ENCODE data around the gene CHPT1. TPM values are rescaled to one million over a fixed set of nuclear protein-coding genes. Genes with fewer than 3 reads are reported as not detected.
"Not testable (repeated sequence)": the region's sequence is repeated elsewhere in the genome, so short reads cannot be mapped to it uniquely, and the experiment has no call there.

The CHPT1 gene
- total RNA-seq, 1 donor from 2014 or later = 86.1 TPM

DNA sequence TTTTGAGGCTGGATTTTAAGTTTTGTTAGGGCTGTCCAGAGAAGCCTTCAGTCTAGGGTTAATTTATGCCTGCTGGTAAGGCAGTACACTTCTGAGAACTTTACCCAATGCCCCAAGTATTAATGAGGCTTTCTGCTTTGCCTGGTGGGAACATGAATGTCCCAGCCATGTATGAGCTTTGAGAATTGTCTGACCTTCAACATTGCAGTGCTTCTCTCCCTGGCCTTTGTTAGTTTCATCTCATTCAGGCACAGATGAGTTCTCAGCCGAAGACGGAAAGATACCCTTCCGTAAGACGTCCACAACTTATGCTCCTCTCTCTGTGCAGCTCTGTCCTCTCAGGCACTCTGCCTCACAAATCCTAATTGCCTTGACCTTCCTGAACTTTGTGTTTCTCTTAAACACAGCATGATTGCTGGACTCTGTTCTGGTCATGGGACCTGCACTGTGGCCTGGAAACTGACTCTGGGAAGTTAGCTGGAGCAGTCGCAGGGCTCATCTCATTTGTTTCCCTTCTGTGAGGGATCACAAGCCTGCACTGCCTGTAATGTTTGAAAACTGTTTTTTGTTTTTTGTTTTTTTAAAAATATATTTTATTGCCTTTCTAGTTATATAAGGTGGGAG, 15.7 kb downstream of the CHPT1 start:
- peak; percentile 76 for DNase-seq (ENCODE audit: low spot score)
- intact Hi-C loops (cut with DNase I) = no loop called here

DNA sequence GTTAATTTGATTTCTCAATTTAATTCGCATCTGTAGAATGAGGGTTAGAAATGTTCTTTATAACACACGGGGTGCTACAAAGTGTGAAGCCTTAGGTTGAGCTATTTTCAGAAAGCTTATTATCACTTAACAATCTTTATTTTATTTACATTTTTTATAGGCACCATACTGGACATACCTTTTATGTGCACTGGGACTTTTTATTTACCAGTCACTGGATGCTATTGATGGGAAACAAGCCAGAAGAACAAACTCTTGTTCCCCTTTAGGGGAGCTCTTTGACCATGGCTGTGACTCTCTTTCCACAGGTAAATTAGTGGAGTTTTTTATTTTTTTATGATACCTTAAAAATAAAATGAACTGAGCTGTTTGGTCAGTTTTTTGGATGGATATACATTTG, 16.5 kb downstream of the CHPT1 start:
- intact Hi-C loops (cut with DNase I) = no loop called here
- no peak for DNase-seq (ENCODE audit: low spot score)

DNA sequence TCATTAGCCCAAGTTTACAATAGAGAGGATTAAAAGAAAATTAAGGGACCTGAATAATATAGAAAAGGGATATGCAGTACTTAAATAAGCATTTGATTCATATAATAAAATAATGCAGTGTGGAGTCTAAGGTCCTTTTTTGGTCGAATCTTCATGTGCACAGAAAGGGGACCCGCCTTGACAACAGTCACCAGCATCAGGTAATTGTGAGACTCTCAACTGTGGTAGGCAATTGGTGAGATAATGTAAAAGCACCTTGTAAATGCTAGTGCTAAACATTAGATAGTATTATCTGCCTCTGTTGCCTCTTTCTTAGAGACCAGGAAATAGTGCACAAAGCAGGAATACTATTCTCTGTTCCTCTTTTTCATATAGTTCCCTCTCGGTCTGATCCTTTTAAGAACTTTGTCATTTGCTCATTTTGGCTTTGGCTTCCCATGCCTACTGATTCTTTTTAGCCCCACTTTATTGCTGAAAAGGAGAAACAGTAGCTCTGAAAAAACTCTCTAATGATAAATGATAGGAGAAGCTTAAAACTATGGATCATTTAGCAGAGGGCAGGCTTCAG, 17.5 kb downstream of the CHPT1 start:
- intact Hi-C loops (cut with DNase I) = no loop called here
- DNase-seq (ENCODE audit: low spot score) = no peak

GRCh38 chr12:101719566-101719965, 22.1 kb downstream of the CHPT1 start:
- no peak for DNase-seq (ENCODE audit: low spot score)
- intact Hi-C loops (cut with DNase I) = no loop called here

GRCh38 chr12:101720118-101720517, 22.7 kb downstream of the CHPT1 start:
- intact Hi-C loops (cut with DNase I) = no loop called here
- no peak for DNase-seq (ENCODE audit: low spot score)

DNA sequence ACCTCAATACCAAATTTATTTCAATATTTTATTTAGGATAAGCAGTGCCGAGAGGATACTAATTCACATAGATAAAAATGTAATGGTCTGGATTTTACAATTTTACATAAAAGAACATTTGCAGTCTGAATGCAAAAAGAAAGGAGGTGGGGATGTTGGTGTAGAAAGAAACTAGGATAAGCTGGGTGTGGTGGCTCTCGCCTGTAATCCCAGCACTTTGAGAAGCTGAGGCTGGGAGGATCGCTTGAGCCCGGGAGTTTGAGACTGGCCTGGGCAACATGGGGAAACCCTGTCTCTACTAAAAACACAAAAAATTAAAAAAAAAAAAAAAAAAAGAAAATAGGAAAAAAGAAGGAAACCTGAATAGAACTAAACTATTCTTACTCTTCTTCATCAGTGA, 25.0 kb downstream of the CHPT1 start:
- no peak for DNase-seq (ENCODE audit: low spot score)
- intact Hi-C loops (cut with DNase I) = no loop called here

DNA sequence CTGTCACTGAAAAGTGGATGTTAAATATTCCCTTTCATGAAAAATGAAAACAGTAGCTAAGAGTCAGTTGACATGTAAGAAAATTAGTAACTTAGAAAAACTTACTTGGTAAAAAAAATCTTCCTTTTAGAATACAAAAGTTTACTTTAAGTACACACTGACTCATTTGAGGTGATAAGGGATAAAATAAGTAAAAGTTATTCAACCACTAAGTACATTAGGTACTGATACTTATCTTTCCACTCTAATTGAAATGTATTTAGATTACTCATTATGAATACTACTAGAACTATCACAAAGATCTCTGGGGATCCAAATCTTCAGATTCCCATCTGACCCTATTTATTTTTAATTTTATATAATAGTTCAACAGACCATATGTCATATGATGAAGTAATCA, 29.7 kb downstream of the CHPT1 start:
- intact Hi-C loops (cut with DNase I) = no loop called here
- no peak for DNase-seq (ENCODE audit: low spot score)

- DNase-seq (ENCODE audit: low spot score) = no peak
Measured at GRCh38 chr12:101729842-101730241, 32.4 kb downstream of the CHPT1 start.

GRCh38 chr12:101732318-101732717, 34.9 kb downstream of the CHPT1 start:
- intact Hi-C loops (cut with DNase I) = no loop called here
- no peak for DNase-seq (ENCODE audit: low spot score)

More at GRCh38 chr12:101729842-101730241, 32.4 kb downstream of the CHPT1 start:
- intact Hi-C loops (cut with DNase I) = no loop called here

- intact Hi-C loops (cut with DNase I) = no loop called here
- DNase-seq (ENCODE audit: low spot score) = no peak
Measured at GRCh38 chr12:101733166-101733565, 35.7 kb downstream of the CHPT1 start.

DNA sequence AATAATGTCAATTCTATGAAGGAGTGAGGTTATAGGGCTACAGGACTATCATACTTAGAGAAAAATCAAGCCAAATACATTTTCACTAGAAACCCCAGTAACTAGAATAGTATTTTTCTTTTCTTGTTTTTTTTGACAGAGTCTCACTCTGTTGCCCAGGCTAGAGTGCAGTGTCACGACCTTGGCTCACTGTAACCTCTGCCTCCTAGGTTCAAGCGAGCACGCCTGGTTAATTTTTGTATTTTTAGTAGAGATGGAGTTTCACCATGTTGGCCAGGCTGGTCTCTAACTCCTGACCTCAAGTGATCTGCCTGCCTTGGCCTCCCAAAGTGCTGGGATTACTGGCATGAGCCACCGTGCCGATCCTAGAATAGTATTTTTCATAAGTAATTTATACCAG, 37.0 kb downstream of the CHPT1 start:
- DNase-seq (ENCODE audit: low spot score); intact Hi-C loops (cut with DNase I): not testable (repeated sequence)

DNA sequence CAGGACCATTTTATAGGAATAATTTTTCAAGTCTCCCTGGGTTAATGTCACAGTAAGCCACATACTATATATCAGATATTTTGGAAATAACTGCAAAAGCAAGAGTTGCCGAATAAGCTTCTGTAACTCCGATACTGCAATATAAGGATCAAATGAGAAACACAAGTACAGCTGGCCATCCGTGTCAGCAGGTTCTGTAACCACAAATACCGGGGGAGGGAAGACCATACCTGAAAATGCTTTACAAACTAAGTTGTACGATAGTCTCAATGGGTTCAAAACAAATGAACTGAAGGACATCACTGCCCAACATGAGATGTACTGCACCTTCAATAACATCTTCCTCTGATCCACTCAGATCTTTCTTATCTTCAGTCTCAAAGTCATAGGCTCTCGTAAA, 40.0 kb downstream of the CHPT1 start:
- no peak for DNase-seq (ENCODE audit: low spot score)
- intact Hi-C loops (cut with DNase I) = no loop called here

- intact Hi-C loops (cut with DNase I) = no loop called here
- DNase-seq (ENCODE audit: low spot score) = no peak
Measured at GRCh38 chr12:101738920-101739665, 41.7 kb downstream of the CHPT1 start, which contains the start of gene SYCP3. TSS of gene SYCP3 (minus strand) at chr12:101739462. CDS start at chr12:101737935, 1,527 bp downstream.

- intact Hi-C loops (cut with DNase I) = no loop called here
Measured at GRCh38 chr12:101740566-101740965, 43.1 kb downstream of the CHPT1 start.

DNA sequence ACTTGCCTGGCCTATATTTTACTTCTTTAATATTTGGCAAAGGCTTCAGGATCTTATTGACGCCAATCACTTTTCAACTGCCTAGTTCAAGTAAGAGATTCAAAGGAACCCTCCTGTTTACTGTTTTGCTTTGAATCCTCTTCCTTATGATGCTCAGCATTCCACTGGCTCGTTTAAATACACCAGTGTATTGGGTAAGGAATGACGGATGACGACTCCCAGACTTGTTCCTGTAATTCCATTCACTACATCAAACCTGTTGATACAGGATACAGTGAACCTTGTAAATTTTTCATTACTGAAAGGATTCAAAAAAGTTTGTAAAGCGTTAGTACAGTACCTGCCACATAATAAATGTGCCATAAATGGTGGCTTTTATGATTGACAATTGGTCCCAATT, 43.5 kb downstream of the CHPT1 start:
- no peak for DNase-seq (ENCODE audit: low spot score)
- intact Hi-C loops (cut with DNase I) = no loop called here

More at GRCh38 chr12:101740566-101740965, 43.1 kb downstream of the CHPT1 start:
- no peak for DNase-seq (ENCODE audit: low spot score)

GRCh38 chr12:101743242-101743641, 45.8 kb downstream of the CHPT1 start:
- intact Hi-C loops (cut with DNase I) = no loop called here
- DNase-seq (ENCODE audit: low spot score) = no peak

DNA sequence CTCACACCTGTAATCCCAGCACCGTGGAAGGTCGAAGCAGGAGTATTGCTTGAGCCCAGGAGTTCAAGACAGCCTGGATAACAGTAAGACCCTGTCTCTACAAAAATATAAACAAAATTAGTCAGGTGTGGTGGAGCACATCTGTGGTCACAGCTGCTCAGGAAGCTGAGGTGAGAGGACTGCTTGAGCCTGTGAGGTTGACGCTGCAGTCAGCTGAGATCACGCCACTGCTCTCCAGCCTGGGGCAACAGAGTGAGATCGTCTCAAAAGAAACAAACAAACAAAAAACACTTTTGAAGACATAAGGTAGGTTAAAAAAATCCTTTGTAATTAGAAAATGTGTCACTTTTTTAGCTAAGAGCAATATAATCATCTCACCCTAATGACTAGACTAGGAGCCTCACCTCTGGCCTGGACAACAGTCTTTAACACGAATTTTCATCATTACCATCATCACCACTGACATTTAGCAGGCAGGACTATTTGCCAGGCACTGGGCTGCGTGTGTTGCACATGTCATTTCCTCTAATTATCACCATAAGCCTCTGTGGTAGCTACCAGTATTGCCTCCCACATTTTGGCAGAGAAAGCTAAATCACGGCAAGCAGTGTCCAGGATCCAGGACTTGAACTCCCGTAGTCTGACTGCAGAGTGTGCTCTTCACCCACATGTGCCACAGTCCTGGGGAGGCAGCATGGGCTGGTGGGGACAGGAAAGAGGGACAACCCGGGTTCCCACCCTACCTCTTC, 46.5 kb downstream of the CHPT1 start:
- no peak for DNase-seq (ENCODE audit: low spot score)
- intact Hi-C loops (cut with DNase I) = no loop called here

GRCh38 chr12:101745481-101745880, 48.0 kb downstream of the CHPT1 start:
- intact Hi-C loops (cut with DNase I) = no loop called here
- no peak for DNase-seq (ENCODE audit: low spot score)

GRCh38 chr12:101746196-101746595, 48.8 kb downstream of the CHPT1 start:
- DNase-seq (ENCODE audit: low spot score) = no peak
- intact Hi-C loops (cut with DNase I) = no loop called here

DNA sequence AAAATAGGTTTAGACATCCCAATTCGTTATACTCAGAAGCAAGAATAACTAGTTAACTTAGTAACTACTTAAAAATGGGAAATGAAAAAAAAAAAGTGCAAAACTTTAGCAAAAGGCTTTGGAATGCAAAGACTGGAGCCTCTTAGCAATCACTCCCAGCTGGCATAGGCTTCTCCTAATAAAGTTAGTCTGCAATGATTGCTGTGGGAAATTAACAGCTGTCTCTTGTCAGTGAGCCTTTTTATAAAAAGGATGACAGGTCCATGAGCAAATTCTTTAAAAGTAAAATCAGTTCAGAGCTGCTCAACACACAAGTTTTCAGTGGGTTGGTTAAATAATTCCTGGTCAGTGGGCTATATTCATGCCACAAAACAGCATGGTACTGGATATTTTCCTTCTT, 49.2 kb downstream of the CHPT1 start:
- DNase-seq (ENCODE audit: low spot score) = no peak
- intact Hi-C loops (cut with DNase I) = no loop called here

Data from cardiac septum (tissue), 1 donor.